NCI-H2107 treated with DMSO at 0.1 percent for 48 hours (cell line): ENCODE results near the gene SLC3A2.

ENCODE experiments used
- DNase-seq: peaks from one replicate; lab custom pipeline; 2025; ENCODE audit not compliant: unreplicated experiment; lab: John Stamatoyannopoulos, UW

The SLC3A2 gene

GRCh38 chr11:62909107-62909894 is 28.6 kb downstream of the SLC3A2 start:
- no peak for DNase-seq

- DNase-seq, result no peak
Measured at GRCh38 chr11:62910141-62910882, 29.6 kb downstream of the SLC3A2 start.

GRCh38 chr11:62911137-62912130 is 30.7 kb downstream of the SLC3A2 start:
- no peak for DNase-seq

- no peak for DNase-seq
Measured at GRCh38 chr11:62912268-62912667, 31.6 kb downstream of the SLC3A2 start.

- DNase-seq, result no peak
Measured at GRCh38 chr11:62914416-62914815, 33.7 kb downstream of the SLC3A2 start.

GRCh38 chr11:62917906-62918502 is 37.3 kb downstream of the SLC3A2 start:
- no peak for DNase-seq

- no peak for DNase-seq
Measured at GRCh38 chr11:62918531-62918930, 37.8 kb downstream of the SLC3A2 start.

GRCh38 chr11:62919476-62919875 is 38.8 kb downstream of the SLC3A2 start:
- no peak for DNase-seq

DNA sequence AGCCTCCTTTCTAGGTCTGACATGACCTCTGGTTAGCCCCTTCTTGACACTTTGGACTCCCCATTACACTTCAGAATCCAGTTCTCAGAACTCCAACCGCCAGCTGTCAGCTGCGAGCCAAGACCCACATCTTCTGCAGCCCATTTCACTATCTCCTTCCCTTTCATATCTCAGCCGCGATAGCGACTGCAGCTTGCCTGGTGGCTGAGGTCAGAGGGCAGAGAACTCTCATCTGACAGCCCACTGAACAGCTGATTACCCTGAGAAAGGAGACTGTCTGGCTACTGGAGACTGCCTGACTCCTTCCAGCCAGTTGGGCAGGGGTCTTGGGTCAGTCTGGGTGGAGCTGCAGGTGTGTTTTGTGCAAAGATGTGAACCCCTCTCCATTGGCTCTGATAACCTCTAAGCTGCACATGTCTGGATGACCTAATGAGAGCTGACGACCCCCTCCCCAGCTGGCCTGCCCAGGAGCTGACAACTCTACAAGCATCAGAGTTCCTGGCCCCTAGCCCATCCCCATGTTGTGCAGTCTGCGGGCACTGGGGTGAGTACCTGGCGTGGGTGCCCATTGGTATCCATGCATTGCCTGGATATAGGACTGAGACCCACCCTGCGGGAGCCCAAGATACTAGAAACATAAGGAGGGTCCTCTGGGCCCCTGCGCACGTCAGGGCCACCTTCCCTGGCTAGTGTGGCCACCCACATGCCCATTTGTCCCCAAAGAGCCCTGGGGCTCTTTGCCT is 39.4 kb downstream of the SLC3A2 start:
- no peak for DNase-seq

DNA sequence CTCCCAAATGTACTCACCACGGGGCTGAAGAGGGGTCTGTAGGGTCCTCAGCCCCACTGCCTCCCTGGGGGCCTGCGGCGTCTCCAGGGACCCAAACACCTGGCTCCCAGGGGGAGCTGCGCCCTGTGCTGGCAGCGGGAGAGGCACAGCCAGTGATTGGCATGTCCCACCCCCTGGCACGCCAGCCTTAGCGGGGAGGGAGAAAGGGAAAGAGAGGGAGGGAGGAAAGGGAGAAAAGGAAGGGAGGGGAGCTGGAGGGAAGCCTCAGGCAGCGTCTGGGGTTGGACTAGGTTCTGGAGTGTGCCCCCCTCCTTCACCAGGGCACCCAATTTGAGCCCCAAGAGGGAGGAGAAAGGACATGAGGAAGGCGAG is 40.5 kb downstream of the SLC3A2 start, which contains the start of gene CHRM1:
Gene CHRM1 (minus strand): TSS at position 163 of the 372 bp plus-strand sequence. CDS start 10,263 bp downstream, outside the sequence.
- DNase-seq, result no peak

- DNase-seq, result no peak
Measured at GRCh38 chr11:62921573-62922188, 41.0 kb downstream of the SLC3A2 start.

- DNase-seq, result no peak
Measured at GRCh38 chr11:62922189-62922589, 41.5 kb downstream of the SLC3A2 start.

GRCh38 chr11:62922653-62923431 is 42.1 kb downstream of the SLC3A2 start:
- DNase-seq, result no peak

DNA sequence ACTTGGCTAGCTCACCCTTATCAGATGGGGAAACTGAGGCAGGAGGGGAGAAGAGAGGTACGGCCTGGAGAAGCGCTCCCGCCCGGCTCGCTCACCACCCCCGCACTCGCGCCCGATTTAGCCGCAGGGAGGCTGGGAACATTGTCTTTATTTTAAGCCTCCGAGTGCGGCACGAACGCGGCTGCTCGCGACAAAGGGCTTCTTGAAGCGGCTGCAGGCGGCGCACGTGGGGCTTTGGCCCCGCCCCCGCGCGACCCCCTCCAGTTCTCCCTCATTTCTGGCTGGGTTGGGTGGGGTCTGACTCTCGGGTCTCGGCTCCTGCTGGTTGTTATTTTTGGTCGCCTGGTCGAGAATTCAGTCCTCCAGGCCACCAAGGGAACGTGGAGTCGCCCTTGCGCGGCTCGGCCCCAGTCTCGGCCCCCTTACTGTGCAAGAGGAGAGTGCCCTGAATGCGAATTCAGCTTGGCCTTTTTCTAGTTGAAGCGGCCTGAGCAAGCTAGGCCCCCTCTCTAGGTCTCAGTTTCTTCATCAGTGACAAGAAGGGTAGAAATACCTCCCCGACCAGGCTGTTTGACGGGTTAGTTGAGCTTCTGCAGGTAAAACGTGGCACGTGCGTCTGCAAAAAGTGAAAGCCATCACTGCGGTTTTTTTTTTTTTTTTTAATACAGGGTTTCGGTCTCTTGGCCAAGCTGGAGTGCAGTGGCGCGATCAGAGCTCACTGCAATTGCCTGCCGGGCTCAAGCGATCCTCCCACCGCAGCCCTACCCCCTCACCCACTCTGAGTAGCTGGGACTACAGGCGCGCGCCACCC is 43.1 kb downstream of the SLC3A2 start:
- no peak for DNase-seq

DNA sequence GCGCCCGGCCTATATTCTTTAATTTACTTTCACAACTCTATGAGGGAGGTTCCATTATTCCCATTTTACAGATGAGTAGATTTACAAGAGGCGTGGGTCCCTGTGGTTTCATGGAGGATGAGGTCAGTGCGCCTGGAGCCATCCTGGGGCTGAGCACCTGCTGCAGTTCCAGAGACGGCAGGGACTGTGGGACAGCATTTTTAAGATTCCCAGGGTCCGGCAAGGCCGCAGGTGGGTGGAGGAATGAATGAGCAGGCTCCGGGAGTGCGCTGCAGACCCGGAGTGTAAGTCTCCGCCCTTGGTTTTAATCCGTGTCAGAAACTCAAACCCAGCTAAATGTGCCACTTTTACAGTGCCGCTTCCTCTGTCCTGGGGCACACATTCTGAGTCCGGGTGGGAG is 44.6 kb downstream of the SLC3A2 start:
- no peak for DNase-seq

GRCh38 chr11:62925745-62926679 is 45.3 kb downstream of the SLC3A2 start:
- no peak for DNase-seq
